ENCODE results near the gene EPGN. TPM values are rescaled to one million over a fixed set of nuclear protein-coding genes. Genes with fewer than 3 reads are reported as not detected.

The EPGN gene
- total RNA-seq, 2 donors from 2014 or later = not detected

DNA sequence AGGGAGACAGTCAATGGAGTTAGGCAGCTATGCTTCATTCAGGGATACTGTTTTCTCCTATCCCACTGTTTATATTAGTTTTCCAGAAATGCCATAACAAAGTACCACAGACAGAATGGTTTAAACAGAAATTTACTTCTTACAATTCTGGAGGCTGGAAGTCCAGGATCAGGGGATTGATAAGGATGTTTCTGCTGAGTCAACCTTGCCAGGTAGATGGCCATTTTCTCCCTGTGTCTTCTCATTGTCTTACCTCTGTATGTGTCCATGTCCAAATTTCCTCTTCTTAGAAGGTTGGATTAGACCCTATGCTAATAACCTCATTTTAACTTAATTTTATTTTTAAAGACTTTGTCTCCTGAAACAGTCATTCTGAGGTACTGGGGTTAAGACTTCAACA is 20.5 kb upstream of the EPGN start:
- no peak overlapping the region for H3K4me3 Mint-ChIP-seq
- H3K27ac Mint-ChIP-seq = no peak overlapping the region
- no peaks in the 10 kb centered on the region for H3K9me3 ChIP-seq (ENCODE audit: control insufficient read depth, low read length, poor library complexity, severe bottlenecking)
- no peak for ATAC-seq
- H3K36me3 Mint-ChIP-seq (ENCODE audit: low read depth) = no peaks in the 10 kb centered on the region
- H3K27me3 Mint-ChIP-seq = no peaks in the 10 kb centered on the region
- DNase-seq = no peak
- no peaks in the 10 kb centered on the region for H3K4me1 Mint-ChIP-seq

DNA sequence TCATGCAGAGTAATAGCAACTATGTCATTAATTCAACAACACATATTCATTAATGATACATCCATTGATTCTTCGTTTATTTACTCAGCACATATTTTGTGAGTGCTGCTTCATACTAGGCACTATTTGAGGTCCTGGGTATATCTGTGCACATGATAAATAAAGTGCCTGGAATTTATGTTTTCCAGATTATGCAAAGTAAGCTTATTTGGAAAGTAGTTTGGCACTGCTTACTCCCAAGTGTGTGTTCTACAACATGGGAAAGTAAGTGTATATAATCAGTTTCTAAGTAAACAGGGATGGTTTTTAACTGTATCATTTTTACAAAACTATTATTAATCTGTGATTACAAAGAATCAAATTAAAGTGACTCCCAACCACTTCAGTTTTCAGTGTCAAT is 16.8 kb upstream of the EPGN start:
- Mint-ChIP-seq H3K27ac (no peak overlapping the region), H3K36me3 (ENCODE audit: low read depth) (no peaks in the 10 kb centered on the region), H3K27me3 (no peaks in the 10 kb centered on the region), H3K4me3 (no peak overlapping the region), H3K4me1 (no peaks in the 10 kb centered on the region)
- ATAC-seq = no peak
- H3K9me3 ChIP-seq (ENCODE audit: control insufficient read depth, low read length, poor library complexity, severe bottlenecking) = no peaks in the 10 kb centered on the region
- no peak for DNase-seq

DNA sequence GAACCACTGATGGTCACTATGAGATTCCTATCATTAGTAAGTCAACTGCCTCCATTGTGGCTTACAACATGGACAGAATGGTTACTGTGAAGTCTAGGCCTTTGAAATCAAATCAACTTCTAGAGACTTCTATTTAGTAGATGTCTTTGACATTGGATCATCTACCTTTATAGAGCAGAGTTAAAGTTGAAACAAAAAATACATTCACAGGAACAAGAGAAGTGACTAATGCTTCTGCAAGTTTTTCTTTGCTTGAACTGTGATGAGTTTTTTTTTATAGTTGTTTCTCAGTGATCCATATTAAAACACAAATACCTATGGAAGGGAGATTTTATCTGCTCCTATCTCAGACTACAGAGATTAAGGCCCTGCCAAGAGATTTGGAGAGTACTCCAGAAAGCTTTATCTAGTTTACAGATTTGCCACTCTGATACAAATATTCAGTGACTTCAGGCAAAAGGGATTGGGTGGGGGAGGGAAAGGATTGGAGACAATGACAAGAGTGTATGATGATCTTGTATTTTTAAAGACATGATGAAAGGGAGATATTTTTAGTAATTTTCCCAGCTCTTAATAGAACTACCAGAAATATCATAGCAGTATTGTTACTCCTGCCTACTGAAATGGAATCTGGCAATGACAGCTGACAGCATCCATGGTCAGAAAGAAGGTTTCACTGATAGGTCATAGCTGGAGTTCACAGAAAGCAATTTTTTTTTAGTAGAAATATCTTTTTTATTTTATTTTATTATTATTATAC is 16.0 kb upstream of the EPGN start:
- no peaks in the 10 kb centered on the region for H3K9me3 ChIP-seq (ENCODE audit: control insufficient read depth, low read length, poor library complexity, severe bottlenecking)
- Mint-ChIP-seq H3K27ac (no peak overlapping the region), H3K36me3 (ENCODE audit: low read depth) (no peaks in the 10 kb centered on the region), H3K27me3 (no peaks in the 10 kb centered on the region), H3K4me1 (no peaks in the 10 kb centered on the region), H3K4me3 (no peak overlapping the region)
- no peak for ATAC-seq
- no peak for DNase-seq

DNA sequence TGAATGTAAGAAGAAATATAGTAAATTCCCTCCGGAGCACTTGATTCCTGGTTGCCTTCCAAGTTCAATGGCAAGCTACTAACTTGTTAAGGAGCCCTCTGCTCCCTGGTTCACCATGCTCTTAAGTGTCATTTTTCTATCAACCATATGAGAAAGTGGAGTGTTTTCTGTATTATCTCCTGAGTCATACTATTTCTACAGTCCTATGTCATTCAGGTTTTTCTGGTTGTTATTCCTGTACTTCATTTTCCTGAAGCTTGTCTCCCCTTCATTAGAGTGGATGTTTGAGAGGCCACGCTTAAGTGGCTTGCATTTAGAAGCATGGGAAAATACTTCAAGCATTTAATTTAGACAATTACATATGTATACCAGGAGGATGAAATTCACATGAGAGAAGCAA is 14.7 kb upstream of the EPGN start:
- no peak for ATAC-seq
- H3K36me3 Mint-ChIP-seq (ENCODE audit: low read depth) = peaks cover 2% of the 10 kb centered on the region
- DNase-seq = no peak
- no peaks in the 10 kb centered on the region for H3K9me3 ChIP-seq (ENCODE audit: control insufficient read depth, low read length, poor library complexity, severe bottlenecking)
- H3K4me1 Mint-ChIP-seq = no peaks in the 10 kb centered on the region
- H3K27ac Mint-ChIP-seq = no peak overlapping the region
- H3K27me3 Mint-ChIP-seq = no peaks in the 10 kb centered on the region
- H3K4me3 Mint-ChIP-seq = no peak overlapping the region

DNA sequence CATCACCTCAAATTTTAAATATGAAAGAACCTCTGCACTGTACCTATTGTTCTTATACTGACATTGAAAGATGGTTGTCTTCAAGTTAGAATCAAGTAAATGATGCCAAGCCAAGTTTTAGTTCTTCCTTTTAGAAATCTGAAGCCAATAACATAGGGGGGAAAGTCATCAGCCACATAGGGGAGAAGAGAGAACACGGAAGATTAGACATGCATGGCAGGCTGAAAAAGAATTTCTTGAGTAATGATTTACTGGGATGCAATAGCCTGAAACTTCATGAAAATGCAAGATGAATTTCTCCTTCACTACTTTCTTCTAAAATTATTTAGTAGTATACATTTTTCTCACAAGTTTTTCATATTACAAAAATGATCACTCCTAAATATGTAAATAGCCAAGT is 13.6 kb upstream of the EPGN start:
- H3K27me3 Mint-ChIP-seq = no peaks in the 10 kb centered on the region
- no peak overlapping the region for H3K4me3 Mint-ChIP-seq
- no peaks in the 10 kb centered on the region for H3K4me1 Mint-ChIP-seq
- peaks cover 2% of the 10 kb centered on the region for H3K36me3 Mint-ChIP-seq (ENCODE audit: low read depth)
- DNase-seq (no peak), ATAC-seq (no peak)
- no peak overlapping the region for H3K27ac Mint-ChIP-seq
- H3K9me3 ChIP-seq (ENCODE audit: control insufficient read depth, low read length, poor library complexity, severe bottlenecking) = no peaks in the 10 kb centered on the region

DNA sequence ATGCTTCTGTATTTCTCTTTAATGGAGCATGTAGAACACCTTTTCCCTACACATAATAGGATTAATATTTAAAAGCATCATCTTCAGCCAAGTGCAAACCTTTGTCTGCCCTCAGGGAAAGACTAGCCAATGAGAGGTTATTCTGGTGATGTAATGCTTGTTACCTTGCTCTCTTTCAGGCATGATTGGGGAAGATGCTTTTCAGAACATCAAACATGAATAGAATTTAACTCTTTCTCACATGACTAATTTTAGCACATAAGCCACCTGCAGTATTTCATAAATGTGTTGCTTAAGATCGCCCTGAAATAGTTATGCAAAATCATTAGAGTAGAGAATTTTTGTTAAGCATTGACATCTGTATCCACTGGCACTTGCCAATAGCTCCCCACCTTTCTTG is 10.7 kb upstream of the EPGN start:
- no peak overlapping the region for H3K27ac Mint-ChIP-seq
- H3K27me3 Mint-ChIP-seq = no peaks in the 10 kb centered on the region
- DNase-seq (no peak), ATAC-seq (no peak)
- H3K4me1 Mint-ChIP-seq = no peaks in the 10 kb centered on the region
- H3K4me3 Mint-ChIP-seq = no peak overlapping the region
- no peaks in the 10 kb centered on the region for H3K9me3 ChIP-seq (ENCODE audit: control insufficient read depth, low read length, poor library complexity, severe bottlenecking)
- H3K36me3 Mint-ChIP-seq (ENCODE audit: low read depth) = peaks cover 2% of the 10 kb centered on the region

DNA sequence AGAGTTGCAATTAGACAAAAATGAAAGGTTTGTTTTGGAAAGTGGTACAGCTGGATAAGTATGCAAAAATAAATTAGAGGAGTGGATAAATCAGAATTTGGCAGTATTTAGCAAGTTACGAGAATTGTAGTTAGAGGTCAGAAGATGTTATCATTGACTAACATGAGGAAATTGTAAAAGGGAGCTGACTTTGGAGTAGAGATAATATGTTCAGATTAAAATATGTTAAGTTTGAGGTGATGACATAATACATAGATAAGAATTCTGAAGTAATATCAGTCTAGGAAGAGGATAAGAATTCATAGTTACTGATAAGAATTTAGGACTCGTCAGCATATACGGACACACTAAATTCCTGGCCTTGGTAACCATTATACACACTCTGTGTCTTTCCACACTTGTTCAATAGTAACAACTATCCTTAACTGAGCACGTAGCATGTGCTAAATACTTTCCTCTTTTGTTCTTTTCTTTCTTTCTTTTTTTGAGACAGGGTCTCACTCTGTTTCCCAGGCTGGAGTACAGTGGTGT is 4.1 kb upstream of the EPGN start:
- Mint-ChIP-seq H3K27ac (no peak overlapping the region), H3K27me3 (no peaks in the 10 kb centered on the region), H3K4me3 (no peak overlapping the region), H3K36me3 (ENCODE audit: low read depth) (no peaks in the 10 kb centered on the region), H3K4me1 (peaks cover 6% of the 10 kb centered on the region)
- H3K9me3 ChIP-seq (ENCODE audit: control insufficient read depth, low read length, poor library complexity, severe bottlenecking) = no peaks in the 10 kb centered on the region
- no peak for DNase-seq
- no peak for ATAC-seq

DNA sequence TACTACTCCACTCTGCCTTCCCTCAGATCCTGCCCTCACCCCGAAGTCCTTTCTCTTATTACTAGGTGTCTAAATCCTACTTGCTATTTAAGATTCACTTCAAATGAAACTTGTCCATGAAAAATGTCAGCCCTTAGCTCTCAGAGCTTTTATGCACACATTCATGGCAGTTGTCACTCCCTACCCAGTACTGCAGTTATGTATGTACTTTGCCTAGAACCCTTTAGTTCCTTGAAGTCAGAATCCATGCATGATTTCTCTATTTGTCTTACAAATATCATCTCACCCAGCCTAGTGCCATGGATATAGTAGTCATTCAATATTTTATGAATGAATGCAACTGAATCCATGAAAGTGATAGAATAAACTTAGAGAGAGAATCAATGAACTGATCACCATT is 3.3 kb upstream of the EPGN start:
- Mint-ChIP-seq H3K36me3 (ENCODE audit: low read depth) (no peaks in the 10 kb centered on the region), H3K27ac (no peak overlapping the region), H3K27me3 (no peaks in the 10 kb centered on the region), H3K4me1 (peaks cover 6% of the 10 kb centered on the region), H3K4me3 (no peak overlapping the region)
- DNase-seq = no peak
- no peak for ATAC-seq
- H3K9me3 ChIP-seq (ENCODE audit: control insufficient read depth, low read length, poor library complexity, severe bottlenecking) = no peaks in the 10 kb centered on the region

DNA sequence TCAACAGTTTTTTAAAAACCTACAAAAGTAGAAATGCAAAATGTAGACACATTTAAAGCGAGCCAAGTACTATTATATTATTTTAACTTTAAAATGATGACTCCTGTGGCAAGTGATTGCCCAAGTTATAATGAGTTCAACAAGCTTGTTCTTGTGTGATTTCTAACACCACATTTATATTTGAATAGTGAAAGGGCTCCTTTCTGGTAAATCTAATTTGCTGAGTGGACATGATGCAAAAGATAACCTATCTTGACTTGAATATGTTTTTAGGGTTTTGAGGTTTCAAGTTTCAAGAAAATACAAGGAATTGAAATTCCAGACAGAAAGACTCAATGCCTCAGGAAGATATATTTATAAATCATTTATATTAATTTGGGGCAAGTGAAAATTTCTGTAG is 1.1 kb upstream of the EPGN start:
- Mint-ChIP-seq H3K36me3 (ENCODE audit: low read depth) (no peaks in the 10 kb centered on the region), H3K27ac (no peak overlapping the region), H3K4me3 (no peak overlapping the region), H3K4me1 (peaks cover 6% of the 10 kb centered on the region), H3K27me3 (no peaks in the 10 kb centered on the region)
- DNase-seq (no peak), ATAC-seq (no peak)
- H3K9me3 ChIP-seq (ENCODE audit: control insufficient read depth, low read length, poor library complexity, severe bottlenecking) = no peaks in the 10 kb centered on the region

DNA sequence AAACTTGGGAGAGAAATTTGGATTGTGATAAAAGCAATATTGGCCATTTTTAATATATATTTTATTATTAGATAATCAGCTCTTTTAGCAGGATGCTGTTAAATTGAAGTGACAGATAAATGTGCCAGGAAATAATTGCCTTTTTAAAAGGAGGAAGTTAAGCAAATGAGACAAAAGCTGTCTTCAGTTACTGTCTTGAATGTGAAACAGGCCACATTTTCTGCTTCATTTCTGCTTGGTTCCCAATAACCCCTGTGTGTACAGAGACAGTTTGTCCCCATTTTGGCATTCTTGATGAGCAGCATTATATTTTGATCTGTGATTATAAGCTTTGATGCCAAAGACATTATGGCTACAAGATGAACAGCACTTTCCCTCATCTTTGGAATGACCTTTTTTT is 953 bp downstream of the EPGN start:
- H3K36me3 Mint-ChIP-seq (ENCODE audit: low read depth) = no peaks in the 10 kb centered on the region
- no peak overlapping the region for H3K4me3 Mint-ChIP-seq
- H3K27ac Mint-ChIP-seq = no peak overlapping the region
- DNase-seq (no peak), ATAC-seq (no peak)
- H3K4me1 Mint-ChIP-seq = peaks cover 6% of the 10 kb centered on the region
- no peaks in the 10 kb centered on the region for H3K9me3 ChIP-seq (ENCODE audit: control insufficient read depth, low read length, poor library complexity, severe bottlenecking)
- no peaks in the 10 kb centered on the region for H3K27me3 Mint-ChIP-seq

DNA sequence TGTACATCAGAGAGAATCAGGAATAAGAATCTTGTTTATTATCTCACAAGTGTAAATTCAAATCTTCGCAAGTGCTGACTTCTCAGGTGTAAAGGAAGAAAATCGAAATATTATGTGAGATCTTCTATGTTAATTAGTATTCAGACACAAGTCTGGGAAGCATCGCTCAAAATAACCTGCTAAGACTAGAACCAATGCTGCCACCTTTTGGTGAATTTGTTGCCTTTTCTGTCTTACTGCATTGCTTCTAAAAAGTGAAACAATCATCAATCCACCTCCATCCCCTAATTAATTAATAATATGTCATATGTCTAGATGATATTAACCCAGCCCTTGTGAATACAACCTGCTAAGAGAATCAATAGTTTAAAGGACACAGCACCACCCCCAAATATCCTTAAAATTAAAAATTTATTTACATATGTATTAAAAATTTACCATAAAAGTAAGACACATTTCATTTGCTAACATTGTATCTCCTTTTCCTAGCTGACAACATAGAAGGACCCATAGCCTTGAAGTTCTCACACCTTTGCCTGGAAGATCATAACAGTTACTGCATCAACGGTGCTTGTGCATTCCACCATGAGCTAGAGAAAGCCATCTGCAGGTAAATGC is 3.5 kb downstream of the EPGN start:
- no peak for ATAC-seq
- no peak overlapping the region for H3K27ac Mint-ChIP-seq

DNA sequence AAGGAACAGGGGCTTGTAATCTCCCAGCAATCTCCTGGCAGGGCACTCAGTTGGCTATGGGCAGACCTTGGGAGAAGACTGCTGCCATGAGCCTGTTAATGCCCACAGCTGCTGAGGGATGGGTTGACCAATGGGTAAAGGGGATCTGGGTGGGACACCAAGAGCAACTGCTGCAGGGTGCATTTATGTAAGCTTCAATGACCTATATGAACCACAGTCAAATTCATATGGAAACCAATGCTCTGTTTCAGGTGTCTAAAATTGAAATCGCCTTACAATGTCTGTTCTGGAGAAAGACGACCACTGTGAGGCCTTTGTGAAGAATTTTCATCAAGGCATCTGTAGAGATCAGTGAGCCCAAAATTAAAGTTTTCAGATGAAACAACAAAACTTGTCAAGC is 6.1 kb downstream of the EPGN start:
- Mint-ChIP-seq H3K4me3 (no peak overlapping the region), H3K4me1 (no peaks in the 10 kb centered on the region), H3K36me3 (ENCODE audit: low read depth) (no peaks in the 10 kb centered on the region), H3K27ac (no peak overlapping the region), H3K27me3 (no peaks in the 10 kb centered on the region)
- no peak for ATAC-seq
- no peaks in the 10 kb centered on the region for H3K9me3 ChIP-seq (ENCODE audit: control insufficient read depth, low read length, poor library complexity, severe bottlenecking)
- DNase-seq = no peak

More for the DNA sequence above, 3.5 kb downstream of the EPGN start:
- H3K4me3 Mint-ChIP-seq = no peak overlapping the region
- H3K9me3 ChIP-seq (ENCODE audit: control insufficient read depth, low read length, poor library complexity, severe bottlenecking) = no peaks in the 10 kb centered on the region
- no peak for DNase-seq
- no peaks in the 10 kb centered on the region for H3K36me3 Mint-ChIP-seq (ENCODE audit: low read depth)
- H3K4me1 Mint-ChIP-seq = peaks cover 6% of the 10 kb centered on the region
- no peaks in the 10 kb centered on the region for H3K27me3 Mint-ChIP-seq

DNA sequence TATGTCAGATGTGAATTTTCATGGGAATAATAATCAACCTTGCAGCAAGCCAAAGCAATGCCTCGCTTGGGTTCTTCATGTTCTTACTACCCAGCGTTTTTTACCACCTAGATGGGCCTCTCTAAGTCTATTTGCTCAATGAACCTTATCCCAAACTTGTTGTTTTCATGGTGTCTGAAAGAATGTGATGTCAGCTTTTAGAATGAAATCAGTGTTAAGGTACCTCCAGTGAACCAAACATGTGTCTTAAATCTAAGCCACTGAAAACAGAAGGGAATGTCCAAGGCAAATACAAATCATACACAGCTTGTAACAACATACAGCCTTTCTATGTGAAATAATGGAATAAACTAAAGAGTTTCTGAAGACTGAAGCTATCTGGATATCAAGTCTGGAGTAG is 6.7 kb downstream of the EPGN start:
- no peak overlapping the region for H3K4me3 Mint-ChIP-seq
- no peak overlapping the region for H3K27ac Mint-ChIP-seq
- no peaks in the 10 kb centered on the region for H3K27me3 Mint-ChIP-seq
- no peak for ATAC-seq
- H3K36me3 Mint-ChIP-seq (ENCODE audit: low read depth) = no peaks in the 10 kb centered on the region
- H3K9me3 ChIP-seq (ENCODE audit: control insufficient read depth, low read length, poor library complexity, severe bottlenecking) = no peaks in the 10 kb centered on the region
- no peak for DNase-seq
- no peaks in the 10 kb centered on the region for H3K4me1 Mint-ChIP-seq

DNA sequence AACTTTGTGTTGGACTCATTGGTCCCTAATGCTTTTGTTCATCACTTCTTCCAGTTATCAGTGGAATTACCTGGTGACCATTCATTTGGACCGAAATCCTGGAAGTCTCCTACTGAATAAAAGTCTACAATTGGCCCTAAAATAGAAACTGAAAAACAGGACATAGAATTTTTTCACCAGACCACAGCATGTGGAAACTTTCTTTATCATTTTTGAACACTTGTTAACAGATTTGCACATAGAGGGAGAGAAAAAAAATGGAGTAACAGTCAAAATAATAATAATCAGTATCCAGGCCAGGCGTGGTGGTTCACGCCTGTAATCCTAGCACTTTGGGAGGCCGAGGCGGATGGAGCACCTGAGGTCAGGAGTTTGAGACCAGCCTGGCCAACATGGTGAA is 7.1 kb downstream of the EPGN start:
- no peaks in the 10 kb centered on the region for H3K9me3 ChIP-seq (ENCODE audit: control insufficient read depth, low read length, poor library complexity, severe bottlenecking)
- H3K36me3 Mint-ChIP-seq (ENCODE audit: low read depth) = no peaks in the 10 kb centered on the region
- no peaks in the 10 kb centered on the region for H3K4me1 Mint-ChIP-seq
- no peak overlapping the region for H3K27ac Mint-ChIP-seq
- no peak overlapping the region for H3K4me3 Mint-ChIP-seq
- ATAC-seq (no peak), DNase-seq (no peak)
- peaks cover under 1% of the 10 kb centered on the region for H3K27me3 Mint-ChIP-seq
